ENCODE results near the gene SLC7A5.

The SLC7A5 gene

DNA sequence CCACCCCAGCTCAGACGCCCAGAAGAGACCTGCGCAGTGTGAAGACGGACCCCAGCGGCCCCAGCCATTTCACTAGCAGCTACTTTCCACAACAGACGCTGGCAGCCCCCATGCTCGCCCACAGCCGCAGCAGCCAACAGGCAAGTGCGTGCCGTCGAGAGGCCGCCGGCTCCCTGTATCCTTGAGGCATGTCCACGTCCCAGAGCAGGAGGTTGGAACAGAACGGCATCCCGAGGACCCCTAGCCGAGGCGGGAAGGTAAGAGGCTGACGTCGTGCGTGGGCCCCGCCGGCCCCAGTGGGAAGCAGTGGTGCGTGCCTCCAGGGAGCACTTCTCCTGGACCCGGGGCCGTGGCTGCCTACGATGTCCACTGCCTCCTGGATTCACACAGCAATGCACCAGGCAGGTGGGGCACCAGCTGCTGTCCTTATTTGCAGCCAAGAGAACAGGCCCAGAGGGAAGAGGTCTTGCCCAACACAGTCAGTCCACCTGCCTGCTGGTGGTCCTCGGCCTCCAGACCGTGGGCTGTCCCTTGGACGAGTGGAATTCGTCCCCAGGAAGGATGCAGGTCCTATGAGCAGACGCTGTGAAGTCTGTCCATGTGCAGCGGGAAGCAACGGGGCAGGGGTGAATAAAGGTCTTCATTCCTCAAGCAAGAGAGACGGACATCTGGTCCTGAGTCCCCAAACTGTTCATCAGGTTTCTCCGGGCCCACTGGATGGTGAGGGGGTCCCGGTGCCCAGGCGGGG, 38.5 kb downstream of the SLC7A5 start:
- H3K4me2 ChIP-seq (ENCODE audit: low read length), result no peak overlapping the region
- peaks cover 60% of the 10 kb centered on the region for H3K4me1 ChIP-seq (ENCODE audit: insufficient read depth, low read length, severe bottlenecking)
- H3K4me3 ChIP-seq (ENCODE audit: low read depth, low read length, poor library complexity, severe bottlenecking), result no peak overlapping the region
- H3K27ac ChIP-seq (ENCODE audit: low read depth, low read length, poor library complexity, severe bottlenecking), result peak overlapping the region; percentile 79
- H2AFZ ChIP-seq (ENCODE audit: low read length), result no peak overlapping the region
- no peak overlapping the region for H3K9ac ChIP-seq (ENCODE audit: low read length)
- no peaks in the 10 kb centered on the region; the same call in 1 of the 2 replicates for H3K27me3 ChIP-seq (ENCODE audit: insufficient read depth, low read length)
- H3K36me3 ChIP-seq (ENCODE audit: insufficient read depth, low read length), result peaks cover 68% of the 10 kb centered on the region
- no peaks in the 10 kb centered on the region for H3K9me2 ChIP-seq (ENCODE audit: low read depth, low read length)
- no peaks in the 10 kb centered on the region for H3K79me2 ChIP-seq (ENCODE audit: insufficient read depth, low read length)
- H4K20me1 ChIP-seq (ENCODE audit: insufficient read depth, low read length), result no peaks in the 10 kb centered on the region
- H3F3A ChIP-seq (ENCODE audit: insufficient read depth, low read length), result no peaks in the 10 kb centered on the region; the same call in 1 of the 2 replicates
- H3K9me3 ChIP-seq (ENCODE audit: low read length), result no peaks in the 10 kb centered on the region
- TF ChIP-seq CTCF (IDR thresholded peaks at IDR 0.05; ENCODE audit: low read length), result no peak
- no peak for TF ChIP-seq EZH2 (IDR thresholded peaks at IDR 0.05; ENCODE audit: borderline replicate concordance, low read length)

GRCh38 chr16:87829988-87830672, 39.2 kb downstream of the SLC7A5 start:
- peak overlapping the region; percentile 79 for H3K27ac ChIP-seq (ENCODE audit: low read depth, low read length, poor library complexity, severe bottlenecking)
- no peaks in the 10 kb centered on the region for H4K20me1 ChIP-seq (ENCODE audit: insufficient read depth, low read length)
- H3K4me3 ChIP-seq (ENCODE audit: low read depth, low read length, poor library complexity, severe bottlenecking), result no peak overlapping the region
- H3K79me2 ChIP-seq (ENCODE audit: insufficient read depth, low read length), result no peaks in the 10 kb centered on the region
- no peaks in the 10 kb centered on the region for H3K9me2 ChIP-seq (ENCODE audit: low read depth, low read length)
- H3K9ac ChIP-seq (ENCODE audit: low read length), result no peak overlapping the region
- H3K9me3 ChIP-seq (ENCODE audit: low read length), result no peaks in the 10 kb centered on the region
- H3K36me3 ChIP-seq (ENCODE audit: insufficient read depth, low read length), result peaks cover 62% of the 10 kb centered on the region
- no peak for TF ChIP-seq CTCF (IDR thresholded peaks at IDR 0.05; ENCODE audit: low read length)
- TF ChIP-seq EZH2 (IDR thresholded peaks at IDR 0.05; ENCODE audit: borderline replicate concordance, low read length), result no peak
- peak overlapping the region; percentile 20; the same call in 1 of the 2 replicates for H3K4me2 ChIP-seq (ENCODE audit: low read length)
- H3F3A ChIP-seq (ENCODE audit: insufficient read depth, low read length), result no peaks in the 10 kb centered on the region; the same call in 1 of the 2 replicates
- no peak overlapping the region for H2AFZ ChIP-seq (ENCODE audit: low read length)
- H3K27me3 ChIP-seq (ENCODE audit: insufficient read depth, low read length), result no peaks in the 10 kb centered on the region; the same call in 1 of the 2 replicates
- H3K4me1 ChIP-seq (ENCODE audit: insufficient read depth, low read length, severe bottlenecking), result peaks cover 58% of the 10 kb centered on the region

DNA sequence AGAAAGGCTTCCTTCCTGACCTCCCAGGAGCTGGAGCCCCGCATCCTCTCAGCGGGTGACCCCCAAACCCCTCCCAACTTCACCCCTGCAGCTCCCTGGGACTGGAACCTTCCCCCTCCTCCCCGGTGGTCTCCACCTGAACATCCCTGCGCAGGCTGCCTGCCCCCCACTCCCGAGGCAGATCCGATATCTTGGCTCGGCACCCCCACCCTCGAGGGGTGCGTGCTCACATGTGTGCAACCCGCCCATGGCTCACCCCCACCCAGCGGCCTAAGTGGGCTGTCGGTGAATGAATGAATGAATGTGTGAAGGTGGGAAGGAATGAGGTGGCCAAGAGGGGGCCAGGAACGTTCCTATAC, 39.7 kb downstream of the SLC7A5 start:
- peaks cover 57% of the 10 kb centered on the region for H3K36me3 ChIP-seq (ENCODE audit: insufficient read depth, low read length)
- no peaks in the 10 kb centered on the region; the same call in 1 of the 2 replicates for H3K27me3 ChIP-seq (ENCODE audit: insufficient read depth, low read length)
- no peaks in the 10 kb centered on the region; the same call in 1 of the 2 replicates for H3F3A ChIP-seq (ENCODE audit: insufficient read depth, low read length)
- TF ChIP-seq CTCF (IDR thresholded peaks at IDR 0.05; ENCODE audit: low read length) (no peak), EZH2 (IDR thresholded peaks at IDR 0.05; ENCODE audit: borderline replicate concordance, low read length) (no peak)
- H3K4me2 ChIP-seq (ENCODE audit: low read length), result 0 out of 2 replicates have a peak overlapping the region, but pooled peaks have one; percentile 20
- no peak overlapping the region for H3K9ac ChIP-seq (ENCODE audit: low read length)
- no peak overlapping the region for H3K4me3 ChIP-seq (ENCODE audit: low read depth, low read length, poor library complexity, severe bottlenecking)
- H3K9me2 ChIP-seq (ENCODE audit: low read depth, low read length), result no peaks in the 10 kb centered on the region
- peaks cover 53% of the 10 kb centered on the region for H3K4me1 ChIP-seq (ENCODE audit: insufficient read depth, low read length, severe bottlenecking)
- H4K20me1 ChIP-seq (ENCODE audit: insufficient read depth, low read length), result no peaks in the 10 kb centered on the region
- no peak overlapping the region for H2AFZ ChIP-seq (ENCODE audit: low read length)
- peak overlapping the region; percentile 79 for H3K27ac ChIP-seq (ENCODE audit: low read depth, low read length, poor library complexity, severe bottlenecking)
- H3K79me2 ChIP-seq (ENCODE audit: insufficient read depth, low read length), result no peaks in the 10 kb centered on the region
- no peaks in the 10 kb centered on the region for H3K9me3 ChIP-seq (ENCODE audit: low read length)
